H9 (cell line): ENCODE measurements around the gene LRRC71. TPM values are rescaled to one million over a fixed set of nuclear protein-coding genes. Genes with fewer than 3 reads are reported as not detected.

Experiments used
- DNase-seq: peaks from one replicate; pipeline ENCODE4 v3.0.0-alpha.2; 2017
- H2AFZ ChIP-seq: one replicate; pipeline ENCODE4 v1.6.1; 2013; ENCODE audit warnings: mild to moderate bottlenecking, low read length, control low read depth, moderate library complexity
- H2AK5ac ChIP-seq: 2 replicates; pipeline ENCODE4 v1.6.1; 2013; ENCODE audit warnings: low read length, control low read depth, mixed read lengths; ENCODE audit not compliant: insufficient read length
- H2BK120ac ChIP-seq: one replicate; pipeline ENCODE4 v1.6.1; 2013; ENCODE audit warnings: low read depth, mild to moderate bottlenecking, low read length, control low read depth, inconsistent platforms; ENCODE audit not compliant: poor library complexity, severe bottlenecking
- H2BK12ac ChIP-seq: 2 replicates; pipeline ENCODE4 v1.6.1; 2013; ENCODE audit warnings: low read length, control low read depth, mixed read lengths, low read depth; ENCODE audit not compliant: insufficient read length
- H2BK15ac ChIP-seq: 2 replicates; pipeline ENCODE4 v1.6.1; 2013; ENCODE audit warnings: low read depth, low read length, control low read depth
- H2BK20ac ChIP-seq: one replicate; pipeline ENCODE4 v1.6.1; 2013; ENCODE audit warnings: low read depth, mild to moderate bottlenecking, low read length, control low read depth, inconsistent platforms; ENCODE audit not compliant: poor library complexity, severe bottlenecking
- H2BK5ac ChIP-seq: 2 replicates; pipeline ENCODE4 v1.6.1; 2013; ENCODE audit warnings: low read length, control low read depth, mixed read lengths; ENCODE audit not compliant: insufficient read length
- H3K14ac ChIP-seq: 2 replicates; pipeline ENCODE4 v1.6.1; 2013; ENCODE audit warnings: low read length, control low read depth; ENCODE audit not compliant: insufficient read depth
- H3K18ac ChIP-seq: 2 replicates; pipeline ENCODE4 v1.6.1; 2013; ENCODE audit warnings: low read depth, mild to moderate bottlenecking, mixed read lengths, low read length, control low read depth; ENCODE audit not compliant: insufficient read length
- H3K23ac ChIP-seq: 2 replicates; pipeline ENCODE4 v1.6.1; 2013; ENCODE audit warnings: low read length, control low read depth, mixed read lengths, low read depth; ENCODE audit not compliant: insufficient read length
- H3K23me2 ChIP-seq: 2 replicates; pipeline ENCODE4 v1.6.1; 2013; ENCODE audit warnings: low read depth, mild to moderate bottlenecking, mixed read lengths, low read length, control low read depth; ENCODE audit not compliant: insufficient read length, poor library complexity, severe bottlenecking
- H3K27ac ChIP-seq: 2 replicates; pipeline ENCODE4 v1.5.1; 2013; ENCODE audit warnings: low read length, control low read depth, mixed read lengths, low read depth; ENCODE audit not compliant: insufficient read length
- H3K27me3 ChIP-seq: 2 replicates; pipeline ENCODE4 v1.6.1; 2013; ENCODE audit warnings: low read length, control low read depth, inconsistent platforms; ENCODE audit not compliant: insufficient read depth
- H3K4ac ChIP-seq: 2 replicates; pipeline ENCODE4 v1.6.1; 2013; ENCODE audit warnings: low read depth, mild to moderate bottlenecking, control low read depth, inconsistent platforms, low read length, moderate library complexity
- H3K4me1 ChIP-seq: 2 replicates; pipeline ENCODE4 v1.6.1; 2013; ENCODE audit warnings: low read length, control low read depth, inconsistent platforms; ENCODE audit not compliant: insufficient read depth
- H3K4me2 ChIP-seq: 2 replicates; pipeline ENCODE4 v1.6.1; 2013; ENCODE audit warnings: low read length, control low read depth, mixed read lengths; ENCODE audit not compliant: insufficient read length, insufficient read depth
- H3K56ac ChIP-seq: 2 replicates; pipeline ENCODE4 v1.6.1; 2013; ENCODE audit warnings: low read depth, mild to moderate bottlenecking, mixed read lengths, low read length, control low read depth; ENCODE audit not compliant: insufficient read length
- H3K79me1 ChIP-seq: 2 replicates; pipeline ENCODE4 v1.6.1; 2013; ENCODE audit warnings: low read depth, mild to moderate bottlenecking, moderate library complexity, low read length, control low read depth, inconsistent platforms; ENCODE audit not compliant: insufficient read depth, poor library complexity, severe bottlenecking
- H3K79me2 ChIP-seq: 2 replicates; pipeline ENCODE4 v1.6.1; 2013; ENCODE audit warnings: low read length, control low read depth, inconsistent platforms; ENCODE audit not compliant: insufficient read depth
- H3K9ac ChIP-seq: 2 replicates; pipeline ENCODE4 v1.6.1; 2013; ENCODE audit warnings: low read length, control low read depth, mixed read lengths; ENCODE audit not compliant: insufficient read length; ENCODE audit errors: extremely low read depth
- H3K9me3 ChIP-seq: one replicate; pipeline ENCODE4 v1.6.1; 2013; ENCODE audit warnings: low read depth, low read length, inconsistent platforms; ENCODE audit not compliant: control insufficient read depth
- H3T11ph ChIP-seq: one replicate; pipeline ENCODE4 v1.6.1; 2013; ENCODE audit warnings: mild to moderate bottlenecking, low read length, control low read depth, inconsistent platforms
- H4K20me1 ChIP-seq: one replicate; pipeline ENCODE4 v1.6.1; 2013; ENCODE audit not compliant: control insufficient read depth, insufficient read length, insufficient read depth
- H4K5ac ChIP-seq: 2 replicates; pipeline ENCODE4 v1.6.1; 2013; ENCODE audit warnings: low read depth, mild to moderate bottlenecking, mixed read lengths, low read length, control low read depth; ENCODE audit not compliant: insufficient read length
- H4K8ac ChIP-seq: replicated peaks from 2 replicates; pipeline ENCODE4 v1.6.1; 2013; ENCODE audit warnings: low read length, control low read depth, mixed read lengths, low read depth; ENCODE audit not compliant: insufficient read length
- H4K91ac ChIP-seq: 2 replicates; pipeline ENCODE4 v1.6.1; 2013; ENCODE audit warnings: low read depth, mild to moderate bottlenecking, moderate library complexity, mixed read lengths, low read length, control low read depth; ENCODE audit not compliant: insufficient read length
- H3K27ac Mint-ChIP-seq, 3 experiments: 2 replicates in 2 of 3; 3 replicates in 1 of 3; pipeline ENCODE4 v1.8.0; 2020 to 2021; ENCODE audit warnings: mixed read lengths in 3 of 3, mild to moderate bottlenecking in 1 of 3, moderate library complexity in 1 of 3
- H3K27me3 Mint-ChIP-seq: 2 replicates; pipeline ENCODE4 v1.8.0; 2021; ENCODE audit warnings: low read depth, mild to moderate bottlenecking, moderate library complexity, mixed read lengths
- H3K36me3 Mint-ChIP-seq, 3 experiments: 2 replicates in 2 of 3; 3 replicates in 1 of 3; pipeline ENCODE4 v1.8.0; 2020 to 2021; ENCODE audit warnings: low read depth in 3 of 3, mixed read lengths in 3 of 3; ENCODE audit not compliant: insufficient read depth in 1 of 3
- H3K4me1 Mint-ChIP-seq, 2 experiments: 2 replicates each; pipeline ENCODE4 v1.8.0; 2020; ENCODE audit warnings: mixed read lengths in 2 of 2
- H3K4me3 Mint-ChIP-seq, 2 experiments: 2 replicates in 1 of 2; 3 replicates in 1 of 2; pipeline ENCODE4 v1.8.0; 2020 to 2021; ENCODE audit warnings: mild to moderate bottlenecking in 2 of 2, mixed read lengths in 2 of 2, moderate library complexity in 1 of 2
- H3K9me3 Mint-ChIP-seq, 2 experiments: 2 replicates in 1 of 2; 3 replicates in 1 of 2; pipeline ENCODE4 v1.8.0; 2020; ENCODE audit warnings: mild to moderate bottlenecking in 2 of 2, mixed read lengths in 2 of 2, moderate library complexity in 1 of 2
- CTCF ChIP-seq: fragments of 200-600 bp; sonication (generic); conservative IDR thresholded peaks from 3 replicates; pipeline ENCODE4 v1.8.0; 2021; ENCODE audit warnings: antibody characterized with exemption, mild to moderate bottlenecking
- WGBS: extraction: QIAGEN DNeasy Blood & Tissue Kit; methylation state at CpG from one replicate; pipeline ENCODE4 v1.1.7; 2013; ENCODE audit warnings: missing lambda C conversion rate, low lambda C conversion rate, mixed read lengths; ENCODE audit not compliant: insufficient read length; ENCODE audit errors: extremely low coverage; 5-methylcytosine and 5-hydroxymethylcytosine counted together
- total RNA-seq: library from RNA; stranded (reverse); gene quantifications from 2 replicates; pipeline ENCODE4 v1.2.1, GENCODE V29; 2021

Gene LRRC71
- total RNA-seq, 1 experiment from 2014 or later: not detected

DNA sequence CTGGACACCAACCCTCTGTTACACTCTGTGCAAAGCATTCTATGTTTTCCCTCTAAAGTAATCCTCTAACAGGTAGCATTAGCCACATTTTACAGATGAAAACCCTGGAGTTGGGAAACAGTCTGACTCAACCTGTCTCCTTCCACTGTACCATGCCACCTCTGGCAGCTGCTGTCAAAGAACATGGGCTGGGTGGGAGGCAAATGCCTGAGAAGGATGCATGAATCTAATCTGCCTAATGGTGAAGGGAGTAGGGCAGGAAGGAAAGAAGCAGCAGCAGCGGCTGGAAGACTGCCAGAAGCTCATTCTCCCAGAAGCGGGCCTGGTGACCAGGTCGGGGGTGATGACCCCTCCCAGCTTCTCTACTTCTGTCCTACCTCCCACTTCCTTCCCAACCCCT, 21.7 kb downstream of the LRRC71 start:
- H4K20me1 ChIP-seq: no peaks in the 10 kb centered on the region
- H3K27ac Mint-ChIP-seq: peak overlapping the region in 1 of 3 experiments; percentile 75; a peak in 1 of 7 replicates
- H3K56ac ChIP-seq: no peak overlapping the region
- no peak overlapping the region for H2BK5ac ChIP-seq
- H3K79me2 ChIP-seq: no peaks in the 10 kb centered on the region
- H3K27me3 Mint-ChIP-seq: no peaks in the 10 kb centered on the region; the same call in none of the 2 replicates
- no peak overlapping the region for H2AK5ac ChIP-seq
- H3K9me3 ChIP-seq: no peaks in the 10 kb centered on the region
- H3K4me1 Mint-ChIP-seq: no peaks in the 10 kb centered on the region
- no peaks in the 10 kb centered on the region for H3K27me3 ChIP-seq
- H3K4me1 ChIP-seq: no peaks in the 10 kb centered on the region
- H2BK120ac ChIP-seq: no peak overlapping the region
- H3K9me3 Mint-ChIP-seq: no peaks in the 10 kb centered on the region
- H3K4ac ChIP-seq: no peak overlapping the region
- H3K4me3 Mint-ChIP-seq: no peak overlapping the region
- no peak overlapping the region for H3T11ph ChIP-seq
- H4K91ac ChIP-seq: no peak overlapping the region
- WGBS: no CpG with 5 or more reads among the region's 3 CpGs
- H2BK20ac ChIP-seq: no peak overlapping the region
- H3K79me1 ChIP-seq: no peaks in the 10 kb centered on the region
- H3K27ac ChIP-seq: no peak overlapping the region
- H3K18ac ChIP-seq: no peak overlapping the region
- no peak overlapping the region for H2BK15ac ChIP-seq
- peaks cover 50 to 96% (median 94%) of the 10 kb centered on the region in 3 experiments for H3K36me3 Mint-ChIP-seq
- no peak for DNase-seq
- no peaks in the 10 kb centered on the region for H3K23me2 ChIP-seq
- no peak overlapping the region for H3K9ac ChIP-seq
- TF ChIP-seq CTCF: no peak
- no peak overlapping the region for H3K23ac ChIP-seq
- no peak overlapping the region for H4K5ac ChIP-seq
- no peak overlapping the region for H2BK12ac ChIP-seq
- H3K14ac ChIP-seq: no peak overlapping the region
- no peak overlapping the region for H3K4me2 ChIP-seq
- no peak overlapping the region for H4K8ac ChIP-seq
- H2AFZ ChIP-seq: no peak overlapping the region
